ENCODE measurements around the gene CD34. TPM values are rescaled to one million over a fixed set of nuclear protein-coding genes. Genes with fewer than 3 reads are reported as not detected.

CD34 gene
- total RNA-seq, 1 donor from 2014 or later = 307 TPM

- no peak for DNase-seq (ENCODE audit: extremely low read depth, low read depth, low spot score)
Observed at GRCh38 chr1:207901041-207901653, 9.8 kb downstream of the CD34 start.

- DNase-seq (ENCODE audit: extremely low read depth, low read depth, low spot score) = no peak
Observed at GRCh38 chr1:207898836-207899235, 12.1 kb downstream of the CD34 start.

GRCh38 chr1:207898260-207898659, 12.7 kb downstream of the CD34 start:
- DNase-seq (ENCODE audit: extremely low read depth, low read depth, low spot score) = no peak

- no peak for DNase-seq (ENCODE audit: extremely low read depth, low read depth, low spot score)
Observed at GRCh38 chr1:207897188-207897587, 13.7 kb downstream of the CD34 start.

GRCh38 chr1:207896547-207896946, 14.4 kb downstream of the CD34 start:
- DNase-seq (ENCODE audit: extremely low read depth, low read depth, low spot score) = no peak

GRCh38 chr1:207894704-207895103, 16.2 kb downstream of the CD34 start:
- no peak for DNase-seq (ENCODE audit: extremely low read depth, low read depth, low spot score)

- DNase-seq (ENCODE audit: extremely low read depth, low read depth, low spot score) = no peak
Observed at GRCh38 chr1:207893737-207894582, 17.0 kb downstream of the CD34 start.

GRCh38 chr1:207892764-207893163, 18.2 kb downstream of the CD34 start:
- peak; percentile 74 for DNase-seq (ENCODE audit: extremely low read depth, low read depth, low spot score)

GRCh38 chr1:207891148-207891547, 19.8 kb downstream of the CD34 start:
- no peak for DNase-seq (ENCODE audit: extremely low read depth, low read depth, low spot score)

- DNase-seq (ENCODE audit: extremely low read depth, low read depth, low spot score) = peak; percentile 98
Observed at GRCh38 chr1:207890136-207890738, 20.7 kb downstream of the CD34 start.

GRCh38 chr1:207888652-207889051, 22.3 kb downstream of the CD34 start:
- DNase-seq (ENCODE audit: extremely low read depth, low read depth, low spot score) = no peak

- DNase-seq (ENCODE audit: extremely low read depth, low read depth, low spot score) = no peak
Observed at GRCh38 chr1:207887542-207888201, 23.3 kb downstream of the CD34 start.

- no peak for DNase-seq (ENCODE audit: extremely low read depth, low read depth, low spot score)
Observed at GRCh38 chr1:207886227-207886626, 24.7 kb downstream of the CD34 start.

GRCh38 chr1:207885129-207886032, 25.5 kb downstream of the CD34 start:
- peak; percentile 88 for DNase-seq (ENCODE audit: extremely low read depth, low read depth, low spot score)

GRCh38 chr1:207884266-207885029, 26.5 kb downstream of the CD34 start:
- DNase-seq (ENCODE audit: extremely low read depth, low read depth, low spot score) = no peak

GRCh38 chr1:207883660-207884250, 27.2 kb downstream of the CD34 start:
- DNase-seq (ENCODE audit: extremely low read depth, low read depth, low spot score) = no peak

- DNase-seq (ENCODE audit: extremely low read depth, low read depth, low spot score) = no peak
Observed at GRCh38 chr1:207883104-207883651, 27.7 kb downstream of the CD34 start.

- no peak for DNase-seq (ENCODE audit: extremely low read depth, low read depth, low spot score)
Observed at GRCh38 chr1:207882692-207883091, 28.2 kb downstream of the CD34 start.

- DNase-seq (ENCODE audit: extremely low read depth, low read depth, low spot score) = no peak
Observed at GRCh38 chr1:207878939-207879338, 32.0 kb downstream of the CD34 start.

Measured in glomerular endothelial cell (primary cell).